GM03348 (cell line): Measurements from ENCODE around the gene FCSK.

Source experiments
- DNase-seq: peaks from one replicate; pipeline ENCODE4 v3.0.0; 2012; ENCODE audit warnings: low spot score

The FCSK gene

DNA sequence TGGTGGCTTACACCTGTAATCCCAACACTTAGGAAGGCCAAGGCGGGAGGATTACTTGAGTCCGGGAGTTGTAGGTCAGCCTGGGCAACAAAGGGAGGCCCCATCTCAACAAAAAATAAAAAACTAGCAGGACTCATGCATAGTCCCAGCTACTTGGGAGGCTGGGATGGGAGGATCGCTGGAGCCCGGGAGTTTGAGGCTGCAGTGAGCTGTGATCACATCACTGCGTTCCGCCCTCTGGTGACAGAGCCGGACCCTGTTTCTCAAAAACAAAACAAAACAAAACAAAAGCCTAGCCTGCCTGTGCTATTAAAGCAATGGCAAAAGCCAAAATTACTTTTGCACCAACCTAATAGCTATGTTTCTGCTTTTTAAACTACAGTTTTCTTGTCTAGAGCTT lies 1.5 kb downstream of the FCSK start:
- DNase-seq: no peak

DNA sequence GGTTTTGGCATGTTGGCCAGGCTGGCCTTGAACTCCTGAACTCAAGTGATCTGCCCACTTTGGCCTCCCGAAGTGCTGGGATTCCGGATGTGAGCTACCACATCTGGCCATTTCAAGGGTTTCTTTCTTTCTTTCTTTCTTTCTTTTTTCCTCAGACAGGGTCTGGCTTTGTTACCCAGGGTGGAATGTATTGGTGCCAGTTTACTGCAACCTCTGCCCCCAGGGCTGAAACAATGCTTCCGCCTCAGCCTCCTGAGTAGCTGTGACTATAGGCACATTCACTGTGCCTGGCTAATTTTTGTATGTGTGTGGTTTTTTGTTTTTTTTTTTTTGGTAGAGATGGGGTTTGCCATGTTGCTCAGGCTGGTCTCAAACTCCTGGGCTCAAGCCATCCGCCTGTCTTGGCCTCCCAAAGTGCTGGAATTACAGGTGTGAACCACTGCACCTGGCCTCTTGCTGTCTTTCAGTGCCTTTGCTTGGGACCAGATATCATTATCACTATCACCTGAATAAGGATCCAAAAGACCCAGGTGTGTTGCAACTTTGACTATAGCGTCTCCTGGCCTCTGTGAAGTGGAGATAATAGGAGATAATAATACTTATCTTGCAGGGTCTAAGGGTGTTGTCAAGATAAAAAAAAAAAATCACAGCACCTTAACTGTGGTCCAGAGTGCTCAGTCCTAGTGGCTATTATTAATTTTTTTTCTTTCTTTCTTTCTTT lies 3.2 kb downstream of the FCSK start:
- DNase-seq: no peak

- DNase-seq: no peak
Measured at GRCh38 chr16:70460737-70461261, 6.4 kb downstream of the FCSK start.

GRCh38 chr16:70463235-70463634 lies 8.8 kb downstream of the FCSK start:
- DNase-seq: no peak

DNA sequence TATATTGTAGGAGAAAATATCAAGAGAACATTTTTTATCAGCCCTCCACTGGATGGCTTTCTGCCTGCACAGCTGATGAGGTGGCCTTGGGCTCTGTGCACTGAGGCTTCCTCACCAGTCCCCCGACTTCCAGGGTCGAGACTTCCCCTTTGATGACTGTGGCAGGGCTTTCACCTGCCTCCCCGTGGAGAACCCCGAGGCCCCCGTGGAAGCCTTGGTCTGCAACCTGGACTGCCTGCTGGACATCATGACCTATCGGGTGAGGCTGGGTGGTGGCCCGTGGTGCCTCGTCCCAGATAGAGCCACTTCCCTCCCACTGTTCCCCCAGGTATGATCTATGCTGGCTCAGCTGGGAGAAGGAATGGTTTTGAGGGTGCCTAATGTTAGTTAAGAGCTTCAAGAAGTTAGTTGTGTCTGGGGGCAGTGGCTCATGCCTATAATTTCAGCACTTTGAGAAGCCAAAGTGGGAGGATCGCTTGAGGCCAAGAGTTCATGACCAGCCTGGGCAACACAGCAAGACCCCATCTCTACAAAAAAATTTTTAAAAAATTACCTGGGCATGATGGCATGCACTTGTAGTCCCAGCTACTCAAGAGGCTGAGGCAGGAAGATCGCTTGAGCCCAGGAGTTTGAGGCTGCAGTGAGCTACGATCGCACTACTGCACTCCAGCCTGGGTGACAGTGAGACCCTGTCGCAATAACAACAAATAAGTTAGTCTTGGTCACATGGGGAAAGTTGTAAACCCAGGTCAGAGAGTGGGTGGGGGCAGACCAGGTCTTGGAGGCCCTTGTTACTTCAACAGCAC lies 11.8 kb downstream of the FCSK start:
- DNase-seq: no peak

GRCh38 chr16:70466805-70467076 lies 12.3 kb downstream of the FCSK start:
- no peak for DNase-seq

GRCh38 chr16:70467113-70467512 lies 12.7 kb downstream of the FCSK start:
- DNase-seq: no peak

- no peak for DNase-seq
Measured at GRCh38 chr16:70467608-70468007, 13.2 kb downstream of the FCSK start.

DNA sequence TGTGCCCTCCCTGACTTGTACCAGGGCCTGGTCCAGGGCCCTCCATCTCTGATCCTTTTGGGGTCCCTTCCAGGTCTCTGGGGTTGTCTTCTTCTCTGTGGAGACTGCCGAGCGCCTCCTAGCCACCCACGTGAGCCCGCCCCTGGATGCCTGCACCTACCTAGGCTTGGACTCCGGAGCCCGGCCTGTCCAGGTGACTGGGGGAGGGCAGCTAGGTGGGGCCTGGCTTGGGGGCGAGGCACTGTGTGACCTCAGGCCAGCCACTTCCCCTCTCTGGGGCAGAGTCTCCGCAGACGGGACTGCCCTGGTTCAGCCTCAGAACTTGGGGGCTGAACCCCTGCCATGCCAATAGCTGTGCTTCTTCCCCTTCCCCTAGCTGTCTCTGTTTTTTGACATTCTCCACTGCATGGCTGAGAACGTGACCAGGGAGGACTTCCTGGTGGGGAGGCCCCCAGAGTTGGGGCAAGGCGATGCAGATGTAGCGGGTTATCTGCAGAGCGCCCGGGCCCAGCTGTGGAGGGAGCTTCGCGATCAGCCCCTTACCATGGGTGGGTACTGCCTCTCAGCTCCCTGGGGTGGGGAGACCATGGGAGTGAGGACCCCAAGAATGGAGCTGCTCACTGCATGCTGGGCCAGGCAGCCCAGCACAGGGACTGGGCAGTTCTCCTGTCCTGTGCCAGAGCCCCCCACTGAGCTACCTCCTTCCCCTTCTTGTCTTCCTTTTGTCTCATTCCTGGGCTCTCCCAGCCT lies 14.6 kb downstream of the FCSK start:
- no peak for DNase-seq

DNA sequence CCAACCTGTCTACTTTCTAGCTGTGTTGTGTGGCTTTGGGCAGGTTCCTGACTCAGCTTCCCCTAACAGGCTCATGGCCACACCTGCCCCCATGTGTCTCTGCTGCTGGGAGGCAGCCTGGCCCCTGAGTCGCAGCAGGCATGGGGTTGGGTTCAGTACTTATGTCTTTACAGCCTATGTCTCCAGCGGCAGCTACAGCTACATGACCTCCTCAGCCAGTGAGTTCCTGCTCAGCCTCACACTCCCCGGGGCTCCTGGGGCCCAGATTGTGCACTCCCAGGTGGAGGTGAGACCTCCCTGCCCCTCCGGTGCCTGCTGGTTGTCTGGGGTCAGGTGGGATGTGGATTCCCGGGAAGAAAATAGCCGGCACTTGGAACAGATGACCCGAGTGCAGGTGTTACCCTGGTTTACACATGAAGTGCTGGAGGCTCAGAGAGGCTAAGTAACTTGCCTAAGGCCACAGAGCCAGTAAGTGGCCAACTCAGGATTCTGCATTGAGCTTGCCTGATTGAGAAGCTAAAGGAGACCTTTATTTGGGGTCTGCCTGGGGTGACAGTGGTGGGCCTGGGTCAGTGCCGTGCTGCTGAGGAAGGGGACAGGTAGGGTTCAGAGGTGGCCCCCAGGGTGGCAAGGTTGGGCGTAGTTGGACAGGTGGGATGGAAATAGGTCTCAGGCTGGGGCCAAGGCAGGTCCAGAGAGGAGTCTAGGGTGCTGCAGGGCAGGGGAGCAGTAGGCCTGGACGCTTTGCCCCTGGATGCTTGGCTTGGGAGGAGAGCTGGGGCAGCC lies 15.9 kb downstream of the FCSK start:
- no peak for DNase-seq

DNA sequence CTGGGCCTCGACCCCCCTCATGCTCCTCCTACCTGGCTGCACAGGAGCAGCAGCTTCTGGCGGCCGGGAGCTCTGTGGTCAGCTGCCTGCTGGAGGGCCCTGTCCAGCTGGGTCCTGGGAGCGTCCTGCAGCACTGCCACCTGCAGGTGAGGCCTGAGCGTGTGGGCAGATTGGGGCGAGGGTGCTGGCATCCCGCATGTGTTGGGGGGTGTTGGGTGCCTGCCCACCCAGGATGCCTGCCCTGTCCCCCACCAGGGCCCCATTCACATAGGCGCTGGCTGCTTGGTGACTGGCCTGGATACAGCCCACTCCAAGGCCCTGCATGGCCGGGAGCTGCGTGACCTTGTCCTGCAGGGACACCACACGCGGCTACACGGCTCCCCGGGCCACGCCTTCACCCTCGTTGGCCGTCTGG lies 16.5 kb downstream of the FCSK start:
- no peak for DNase-seq

DNA sequence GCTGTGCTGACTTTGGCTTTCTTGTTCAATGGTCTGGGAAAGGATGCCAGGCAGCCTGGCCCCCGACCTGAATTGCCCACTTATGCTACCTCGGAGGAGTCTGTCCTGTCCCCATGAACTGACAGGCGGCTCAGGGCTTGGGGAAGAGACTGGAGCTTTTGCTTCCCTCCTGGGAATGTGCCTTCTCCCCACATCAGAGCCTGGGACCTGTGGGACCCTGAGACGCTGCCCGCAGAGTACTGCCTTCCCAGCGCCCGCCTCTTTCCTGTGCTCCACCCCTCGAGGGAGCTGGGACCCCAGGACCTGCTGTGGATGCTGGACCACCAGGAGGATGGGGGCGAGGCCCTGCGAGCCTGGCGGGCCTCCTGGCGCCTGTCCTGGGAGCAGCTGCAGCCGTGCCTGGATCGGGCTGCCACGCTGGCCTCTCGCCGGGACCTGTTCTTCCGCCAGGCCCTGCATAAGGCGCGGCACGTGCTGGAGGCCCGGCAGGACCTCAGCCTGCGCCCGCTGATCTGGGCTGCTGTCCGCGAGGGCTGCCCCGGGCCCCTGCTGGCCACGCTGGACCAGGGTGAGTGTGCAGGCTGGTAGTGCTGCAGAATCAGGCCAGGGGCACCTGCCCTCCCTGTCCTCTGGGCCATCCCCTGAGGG lies 18.5 kb downstream of the FCSK start:
- DNase-seq: no peak

GRCh38 chr16:70473446-70474319 lies 19.3 kb downstream of the FCSK start:
- no peak for DNase-seq

DNA sequence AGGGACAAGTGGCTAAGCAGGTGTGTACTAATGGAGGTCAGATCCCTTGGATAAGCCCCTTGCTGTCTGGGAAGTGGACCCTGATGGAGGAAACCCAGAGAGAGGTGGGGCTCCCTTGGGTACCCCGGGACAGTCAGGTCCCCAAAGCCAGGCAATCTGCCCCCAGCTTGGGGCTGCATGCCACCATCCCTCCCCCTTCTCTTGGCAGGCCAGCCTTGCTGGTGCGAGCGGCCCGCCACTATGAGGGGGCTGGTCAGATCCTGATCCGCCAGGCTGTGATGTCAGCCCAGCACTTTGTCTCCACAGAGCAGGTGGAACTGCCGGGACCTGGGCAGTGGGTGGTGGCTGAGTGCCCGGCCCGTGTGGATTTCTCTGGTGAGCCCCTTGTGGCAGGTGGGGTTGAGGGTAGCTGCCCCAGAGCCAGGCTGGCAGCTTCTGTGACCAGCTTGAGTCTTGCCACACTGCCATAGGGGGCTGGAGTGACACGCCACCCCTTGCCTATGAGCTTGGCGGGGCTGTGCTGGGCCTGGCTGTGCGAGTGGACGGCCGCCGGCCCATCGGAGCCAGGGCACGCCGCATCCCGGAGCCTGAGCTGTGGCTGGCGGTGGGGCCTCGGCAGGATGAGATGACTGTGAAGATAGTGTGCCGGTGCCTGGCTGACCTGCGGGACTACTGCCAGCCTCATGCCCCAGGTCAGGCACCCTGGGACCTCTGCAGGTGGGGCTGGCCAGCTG lies 20.1 kb downstream of the FCSK start:
- no peak for DNase-seq

DNA sequence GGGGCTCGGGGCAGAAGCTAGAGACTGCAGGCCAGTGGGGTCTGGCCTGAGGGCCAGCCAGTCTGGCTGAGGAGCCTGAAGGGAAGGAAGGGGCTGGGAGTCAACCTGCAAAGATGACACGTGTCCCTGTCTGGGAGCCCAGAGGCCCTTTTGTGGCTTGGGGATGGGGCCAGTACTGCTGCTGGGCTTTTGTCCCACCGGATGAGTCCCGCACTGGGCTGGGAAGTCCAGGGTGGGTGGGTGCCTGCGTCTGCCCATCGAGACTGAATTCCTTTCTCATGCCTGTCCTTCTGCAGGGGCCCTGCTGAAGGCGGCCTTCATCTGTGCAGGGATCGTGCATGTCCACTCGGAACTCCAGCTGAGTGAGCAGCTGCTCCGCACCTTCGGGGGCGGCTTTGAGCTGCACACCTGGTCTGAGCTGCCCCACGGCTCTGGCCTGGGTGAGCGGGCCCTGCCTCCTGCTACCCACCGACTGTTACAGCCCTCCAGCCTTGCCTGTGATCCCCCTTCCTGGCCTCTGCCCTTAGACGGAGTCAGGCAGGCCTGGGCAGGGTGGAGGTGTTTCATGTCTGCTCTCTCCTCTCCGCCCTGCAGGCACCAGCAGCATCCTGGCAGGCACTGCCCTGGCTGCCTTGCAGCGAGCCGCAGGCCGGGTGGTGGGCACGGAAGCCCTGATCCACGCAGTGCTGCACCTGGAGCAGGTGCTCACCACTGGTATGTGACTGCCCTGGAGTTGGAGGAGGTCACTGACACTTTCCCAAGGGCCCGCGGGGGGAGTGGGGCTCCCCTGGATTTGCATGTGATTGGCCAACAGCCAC lies 20.9 kb downstream of the FCSK start:
- no peak for DNase-seq

GRCh38 chr16:70476272-70477020 lies 22.1 kb downstream of the FCSK start:
- peak; percentile 93 for DNase-seq

DNA sequence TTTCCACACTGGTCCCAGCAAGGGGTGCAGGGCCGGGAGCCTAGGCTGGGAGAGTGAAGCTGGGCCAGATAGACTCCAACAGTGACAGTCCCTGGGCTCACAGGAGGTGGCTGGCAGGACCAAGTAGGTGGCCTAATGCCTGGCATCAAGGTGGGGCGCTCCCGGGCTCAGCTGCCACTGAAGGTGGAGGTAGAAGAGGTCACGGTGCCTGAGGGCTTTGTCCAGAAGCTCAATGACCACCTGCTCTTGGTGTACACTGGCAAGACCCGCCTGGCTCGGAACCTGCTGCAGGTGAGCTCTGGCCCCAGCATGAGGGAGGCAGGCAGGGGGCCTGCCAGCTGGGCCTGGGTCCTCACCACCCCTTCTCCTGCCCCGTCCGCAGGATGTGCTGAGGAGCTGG lies 23.8 kb downstream of the FCSK start:
- DNase-seq: no peak

- no peak for DNase-seq
Measured at GRCh38 chr16:70478912-70479341, 24.5 kb downstream of the FCSK start.
